Left lung (tissue), 10 donors: ENCODE measurements around the gene RNF166. TPM values are rescaled to one million over a fixed set of nuclear protein-coding genes. Genes with fewer than 3 reads are reported as not detected.

ENCODE experiments used
- ATAC-seq: fragments of 200-7000 bp; cut with Tn5 transposase; one replicate; pipeline ENCODE4 v1.9.1; 2020; ENCODE audit warnings: moderate library complexity
- DNase-seq, 4 donors: peaks; one replicate each; pipeline ENCODE4 v3.0.0-alpha.2; 2013 to 2020
- H3K27ac ChIP-seq, 2 donors: fragments of 200-600 bp; sonication (generic) in 1 of 2; one replicate each; pipeline versions ENCODE4 v1.5.0 to v1.8.0; 2020 to 2021
- H3K27me3 ChIP-seq, 2 donors: fragments of 200-600 bp; sonication (generic) in 1 of 2; one replicate each; pipeline versions ENCODE4 v1.5.0 to v1.8.0; 2020 to 2021
- H3K36me3 ChIP-seq, 2 donors: fragments of 200-600 bp; sonication (generic) in 1 of 2; one replicate each; pipeline versions ENCODE4 v1.5.0 to v1.8.0; 2020 to 2021
- H3K4me1 ChIP-seq, 2 donors: fragments of 200-600 bp; one replicate each; pipeline ENCODE4 v1.8.0; 2021
- H3K4me3 ChIP-seq, 2 donors: fragments of 200-600 bp; sonication (generic) in 1 of 2; one replicate each; pipeline versions ENCODE4 v1.5.0 to v1.8.0; 2020 to 2021; ENCODE audit warnings: mild to moderate bottlenecking in 1 of 2
- H3K9me3 ChIP-seq, 2 donors: fragments of 200-600 bp; sonication (generic) in 1 of 2; one replicate each; pipeline versions ENCODE4 v1.5.0 to v1.8.0; 2020 to 2021
- intact Hi-C, 2 donors: fragments of 100-400 bp; cut with DNase I; formaldehyde crosslinking; loops; one replicate each; pipeline versions ENCODE4 v1.11.2 to v1.14.2; 2022
- microRNA-seq, 2 donors: library from miRNA; unstranded; fragments of <30 nt; microRNA quantifications; one replicate each; pipeline ENCODE4, GENCODE V29; 2019
- polyA plus RNA-seq, 6 donors: library from polyadenylated mRNA; unstranded; fragments of 120-200 nt; gene quantifications; one replicate each; pipeline ENCODE4 v1.2.1, GENCODE V29; 2013; ENCODE audit not compliant: insufficient read length in 6 of 6
- total RNA-seq, 2 donors: library from RNA; stranded (reverse); fragmentation: NEBNext Ultra II Directional; extraction: Animal tissue kit (Norgen Biotek cat#: 25700); gene quantifications; one replicate each; pipeline ENCODE4 v1.2.1, GENCODE V29; 2021
- TF ChIP-seq, protein P1 (sequence below), 2 donors: fragments of 200-600 bp; sonication (generic) in 1 of 2; IDR thresholded peaks; one replicate each; pipeline versions ENCODE4 v1.5.0 to v1.8.0; 2021; ENCODE audit warnings: antibody characterized with exemption in 2 of 2
- donor health status: DM: no; HTN: yes; CAD: no.
- donor health status: DM: no; HTN: no; CAD: no.

The RNF166 gene
- total and polyA plus RNA-seq, 8 donors: 14.8 to 54.0 (median 16.7) TPM

- no peaks in the 10 kb centered on the region for H3K9me3 ChIP-seq
- peak overlapping the region in 1 of 2 donors; percentile 90 for H3K27ac ChIP-seq
- no peak for ATAC-seq
- no peaks in the 10 kb centered on the region for H3K27me3 ChIP-seq
- H3K36me3 ChIP-seq: peaks cover 0 to 68% of the 10 kb centered on the region in 2 donors
- TF ChIP-seq, protein P1, sequence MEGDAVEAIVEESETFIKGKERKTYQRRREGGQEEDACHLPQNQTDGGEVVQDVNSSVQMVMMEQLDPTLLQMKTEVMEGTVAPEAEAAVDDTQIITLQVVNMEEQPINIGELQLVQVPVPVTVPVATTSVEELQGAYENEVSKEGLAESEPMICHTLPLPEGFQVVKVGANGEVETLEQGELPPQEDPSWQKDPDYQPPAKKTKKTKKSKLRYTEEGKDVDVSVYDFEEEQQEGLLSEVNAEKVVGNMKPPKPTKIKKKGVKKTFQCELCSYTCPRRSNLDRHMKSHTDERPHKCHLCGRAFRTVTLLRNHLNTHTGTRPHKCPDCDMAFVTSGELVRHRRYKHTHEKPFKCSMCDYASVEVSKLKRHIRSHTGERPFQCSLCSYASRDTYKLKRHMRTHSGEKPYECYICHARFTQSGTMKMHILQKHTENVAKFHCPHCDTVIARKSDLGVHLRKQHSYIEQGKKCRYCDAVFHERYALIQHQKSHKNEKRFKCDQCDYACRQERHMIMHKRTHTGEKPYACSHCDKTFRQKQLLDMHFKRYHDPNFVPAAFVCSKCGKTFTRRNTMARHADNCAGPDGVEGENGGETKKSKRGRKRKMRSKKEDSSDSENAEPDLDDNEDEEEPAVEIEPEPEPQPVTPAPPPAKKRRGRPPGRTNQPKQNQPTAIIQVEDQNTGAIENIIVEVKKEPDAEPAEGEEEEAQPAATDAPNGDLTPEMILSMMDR (IDR thresholded peaks at IDR 0.05): no peak
- peaks cover 5 to 55% of the 10 kb centered on the region in 2 donors for H3K4me1 ChIP-seq
- H3K4me3 ChIP-seq: peak overlapping the region; percentile 78 to 94
- intact Hi-C loops: no loop called here
- DNase-seq: peak in 1 of 4 donors; percentile 75
Measured at GRCh38 chr16:88649195-88649923, 56.8 kb downstream of the RNF166 start.

DNA sequence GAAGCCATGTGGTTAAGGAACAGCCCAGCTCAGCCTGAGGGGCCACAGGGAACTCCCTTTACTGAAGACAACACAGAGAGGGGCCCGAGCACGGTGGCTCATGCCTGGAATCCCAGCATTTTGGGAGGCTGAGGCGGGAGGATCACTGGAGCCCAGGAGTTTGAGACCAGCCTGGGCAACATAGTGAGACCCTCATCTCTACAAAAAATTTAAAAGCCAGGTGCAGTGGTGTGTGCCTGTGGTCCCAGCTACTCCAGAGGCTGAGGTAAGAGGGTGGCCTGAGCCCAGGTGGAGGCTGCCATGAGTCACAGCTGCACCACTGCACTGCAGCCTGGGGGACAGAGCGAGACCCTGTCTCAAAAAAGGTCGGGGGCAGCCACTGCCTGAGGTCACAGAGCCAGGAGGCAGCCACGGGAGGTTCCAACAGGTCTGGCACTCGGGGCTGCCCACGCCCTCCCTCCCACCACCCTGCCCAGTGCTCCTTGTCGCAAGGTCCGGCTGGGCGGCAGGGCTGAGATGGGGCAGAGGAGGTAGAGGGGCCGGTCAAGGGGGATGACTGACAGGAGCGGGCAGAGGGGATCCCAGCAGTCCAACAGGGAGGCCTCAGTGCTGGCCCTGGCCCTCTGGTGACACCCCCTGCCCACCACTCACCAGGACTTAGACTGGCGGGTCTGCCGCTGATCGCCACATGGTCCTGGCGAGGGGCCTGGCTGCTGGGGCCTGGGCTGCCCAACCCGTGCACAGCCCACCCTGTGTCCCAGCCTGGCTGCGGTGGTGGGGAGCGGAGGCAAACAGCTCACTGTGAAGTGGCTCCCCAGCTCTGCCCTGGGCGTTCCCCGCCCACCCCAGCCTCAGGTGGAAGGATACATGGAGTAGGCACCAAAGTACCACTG is 58.8 kb downstream of the RNF166 start:
- intact Hi-C loops: no loop called here
- H3K27me3 ChIP-seq: no peaks in the 10 kb centered on the region
- peaks cover 0 to 68% of the 10 kb centered on the region in 2 donors for H3K36me3 ChIP-seq
- H3K4me3 ChIP-seq: peak overlapping the region in 1 of 2 donors; percentile 78
- ATAC-seq: no peak
- DNase-seq: peak in 1 of 4 donors; percentile 79
- H3K27ac ChIP-seq: no peak overlapping the region
- no peaks in the 10 kb centered on the region for H3K9me3 ChIP-seq
- peaks cover 5 to 52% of the 10 kb centered on the region in 2 donors for H3K4me1 ChIP-seq
- TF ChIP-seq, protein P1 (IDR thresholded peaks at IDR 0.05): no peak

Small RNAs within 50 kb of the gene (microRNA-seq; reads per million reads assigned to microRNA genes)
- gene MIR4722: 0 reads per million in 2 donors

Other genes starting within 250 kb of the RNF166 start
- gene ZC3H18, start 136.0 kb downstream of the RNF166 start, total RNA-seq: 10 to 100 TPM; 37.1 to 48.2 TPM
- gene ZC3H18, start 136.0 kb downstream of the RNF166 start, polyA plus RNA-seq: 10 to 100 TPM; 33.8 to 53.1 (median 38.5) TPM
- gene IL17C, start 67.8 kb downstream of the RNF166 start, total RNA-seq: not detected
- not detected for gene IL17C, start 67.8 kb downstream of the RNF166 start, polyA plus RNA-seq
- 100 to 1,000 TPM; 243 to 396 TPM for gene CYBA, start 55.4 kb downstream of the RNF166 start, total RNA-seq
- 10 to 100 TPM; 48.8 to 93.9 (median 70.9) TPM for gene CYBA, start 55.4 kb downstream of the RNF166 start, polyA plus RNA-seq
- gene MVD, start 43.3 kb downstream of the RNF166 start, total RNA-seq: 100 to 1,000 TPM in 1 of 2 donors, 10 to 100 TPM in 1; 66.3 to 154 TPM
- gene MVD, start 43.3 kb downstream of the RNF166 start, polyA plus RNA-seq: 10 to 100 TPM; 24.3 to 47.7 (median 32.7) TPM
- gene SNAI3, start 19.9 kb downstream of the RNF166 start, total RNA-seq: 1 to 10 TPM; 1.9 to 2.3 TPM
- gene SNAI3, start 19.9 kb downstream of the RNF166 start, polyA plus RNA-seq: 1 to 10 TPM in 4 of 6 donors, under 1 TPM in 2; 0.86 to 1.9 (median 1.7) TPM
- 10 to 100 TPM; 15.4 to 19.8 TPM for gene CTU2, start 95 bp upstream of the RNF166 start, total RNA-seq
- 10 to 100 TPM in 4 of 6 donors, 1 to 10 TPM in 2; 9.7 to 17.1 (median 12.1) TPM for gene CTU2, start 95 bp upstream of the RNF166 start, polyA plus RNA-seq
- gene PIEZO1, start 78.8 kb upstream of the RNF166 start, total RNA-seq: 100 to 1,000 TPM; 154 to 193 TPM
- gene PIEZO1, start 78.8 kb upstream of the RNF166 start, polyA plus RNA-seq: 100 to 1,000 TPM in 2 of 6 donors, 10 to 100 TPM in 4; 75.3 to 129 (median 91.9) TPM
- 10 to 100 TPM in 1 of 2 donors, 1 to 10 TPM in 1; 9.3 to 14.5 TPM for gene CDT1, start 97.4 kb upstream of the RNF166 start, total RNA-seq
- 10 to 100 TPM; 10.8 to 20.4 (median 13.4) TPM for gene CDT1, start 97.4 kb upstream of the RNF166 start, polyA plus RNA-seq
- 100 to 1,000 TPM; 108 to 161 TPM for gene APRT, start 105.5 kb upstream of the RNF166 start, total RNA-seq
- gene APRT, start 105.5 kb upstream of the RNF166 start, polyA plus RNA-seq: 100 to 1,000 TPM in 2 of 6 donors, 10 to 100 TPM in 4; 69.9 to 106 (median 83.4) TPM
- 10 to 100 TPM; 46.3 to 46.5 TPM for gene GALNS, start 150.5 kb upstream of the RNF166 start, total RNA-seq
- gene GALNS, start 150.5 kb upstream of the RNF166 start, polyA plus RNA-seq: 10 to 100 TPM; 23.8 to 38.2 (median 29.7) TPM
- gene TRAPPC2L, start 150.7 kb upstream of the RNF166 start, total RNA-seq: 10 to 100 TPM; 47.3 to 51.1 TPM
- gene TRAPPC2L, start 150.7 kb upstream of the RNF166 start, polyA plus RNA-seq: 10 to 100 TPM; 60.7 to 74.4 (median 71.6) TPM
- gene PABPN1L, start 160.3 kb upstream of the RNF166 start, total RNA-seq: not detected
- gene PABPN1L, start 160.3 kb upstream of the RNF166 start, polyA plus RNA-seq: under 1 TPM in 1 of 6 donors, not detected in 5; 0.12 TPM